Epithelial cell of esophagus (primary cell): ENCODE measurements around the gene MICAL3.
"Not testable (repeated sequence)": the region's sequence is repeated elsewhere in the genome, so short reads cannot be mapped to it uniquely, and the experiment has no call there.

Source experiments
- DNase-seq: peaks from one replicate; pipeline ENCODE4 v3.0.0; 2010; ENCODE audit warnings: low read depth
- H3K4me3 ChIP-seq: 2 replicates; pipeline ENCODE4 v1.5.1; 2011; ENCODE audit warnings: mild to moderate bottlenecking, low read length, control low read depth
- TF ChIP-seq, protein P1 (sequence below): IDR thresholded peaks from 2 replicates; pipeline ENCODE4 v1.5.1; 2011; ENCODE audit warnings: low read depth, mild to moderate bottlenecking, low read length, control low read depth, inconsistent platforms; ENCODE audit not compliant: insufficient read depth; ENCODE audit errors: missing control alignments

Gene MICAL3

DNA sequence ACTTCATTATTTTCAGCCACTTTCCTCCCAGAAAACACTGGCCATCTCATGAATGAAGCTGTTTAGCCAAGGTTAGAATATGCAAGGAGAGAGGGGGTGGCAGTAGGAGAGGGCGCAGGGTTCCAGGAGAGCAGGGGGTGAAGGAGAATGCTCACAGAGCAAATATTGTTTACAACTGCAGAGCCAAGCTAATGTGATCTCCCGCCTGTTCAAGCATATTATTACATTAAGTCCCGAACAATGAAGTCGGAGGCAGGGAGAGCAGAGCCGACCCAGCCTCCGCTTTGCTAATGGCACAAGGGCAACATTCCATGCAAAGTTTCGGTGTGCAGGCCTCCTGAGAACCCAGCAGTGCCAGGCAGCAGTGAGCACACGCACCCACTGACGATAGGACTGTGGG is 80.1 kb downstream of the MICAL3 start:
- H3K4me3 ChIP-seq: no peak overlapping the region
- DNase-seq: no peak
- TF ChIP-seq, protein P1, sequence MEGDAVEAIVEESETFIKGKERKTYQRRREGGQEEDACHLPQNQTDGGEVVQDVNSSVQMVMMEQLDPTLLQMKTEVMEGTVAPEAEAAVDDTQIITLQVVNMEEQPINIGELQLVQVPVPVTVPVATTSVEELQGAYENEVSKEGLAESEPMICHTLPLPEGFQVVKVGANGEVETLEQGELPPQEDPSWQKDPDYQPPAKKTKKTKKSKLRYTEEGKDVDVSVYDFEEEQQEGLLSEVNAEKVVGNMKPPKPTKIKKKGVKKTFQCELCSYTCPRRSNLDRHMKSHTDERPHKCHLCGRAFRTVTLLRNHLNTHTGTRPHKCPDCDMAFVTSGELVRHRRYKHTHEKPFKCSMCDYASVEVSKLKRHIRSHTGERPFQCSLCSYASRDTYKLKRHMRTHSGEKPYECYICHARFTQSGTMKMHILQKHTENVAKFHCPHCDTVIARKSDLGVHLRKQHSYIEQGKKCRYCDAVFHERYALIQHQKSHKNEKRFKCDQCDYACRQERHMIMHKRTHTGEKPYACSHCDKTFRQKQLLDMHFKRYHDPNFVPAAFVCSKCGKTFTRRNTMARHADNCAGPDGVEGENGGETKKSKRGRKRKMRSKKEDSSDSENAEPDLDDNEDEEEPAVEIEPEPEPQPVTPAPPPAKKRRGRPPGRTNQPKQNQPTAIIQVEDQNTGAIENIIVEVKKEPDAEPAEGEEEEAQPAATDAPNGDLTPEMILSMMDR: no peak

DNA sequence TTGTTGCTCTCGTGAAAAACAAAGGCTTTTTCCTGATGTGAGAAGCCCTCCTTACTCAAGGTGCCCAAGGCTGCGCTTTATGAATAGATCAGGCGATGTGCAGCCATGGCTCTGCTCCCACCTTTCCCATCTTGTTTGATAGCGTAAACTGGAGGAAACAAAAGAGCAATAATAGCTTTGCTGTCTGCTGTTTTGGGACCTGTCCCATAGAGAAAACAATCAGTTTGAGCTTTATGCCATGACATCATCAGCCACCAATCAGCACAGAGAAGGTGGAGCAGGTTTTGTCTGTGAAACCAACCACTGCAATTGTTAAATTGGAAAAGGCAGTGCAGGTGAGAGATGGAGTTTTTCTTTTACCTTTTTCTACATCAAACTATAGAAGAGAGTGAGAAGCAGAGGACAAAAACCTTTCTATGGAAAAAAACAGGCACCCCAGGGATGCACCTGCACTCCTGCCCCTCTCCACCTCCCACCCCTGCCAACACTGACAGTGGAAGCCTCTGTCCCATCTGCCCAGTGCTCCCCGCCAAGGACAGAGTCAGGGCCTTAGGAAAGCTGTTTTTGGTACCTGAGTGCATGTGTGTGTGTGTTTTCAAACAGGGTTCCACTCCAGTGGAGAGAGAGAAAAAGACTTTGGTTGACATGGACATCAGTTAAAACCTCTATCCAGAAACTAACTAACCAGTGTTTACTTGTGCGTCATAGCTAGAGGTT is 80.7 kb downstream of the MICAL3 start:
- TF ChIP-seq, protein P1: no peak
- DNase-seq: no peak
- H3K4me3 ChIP-seq: no peak overlapping the region

DNA sequence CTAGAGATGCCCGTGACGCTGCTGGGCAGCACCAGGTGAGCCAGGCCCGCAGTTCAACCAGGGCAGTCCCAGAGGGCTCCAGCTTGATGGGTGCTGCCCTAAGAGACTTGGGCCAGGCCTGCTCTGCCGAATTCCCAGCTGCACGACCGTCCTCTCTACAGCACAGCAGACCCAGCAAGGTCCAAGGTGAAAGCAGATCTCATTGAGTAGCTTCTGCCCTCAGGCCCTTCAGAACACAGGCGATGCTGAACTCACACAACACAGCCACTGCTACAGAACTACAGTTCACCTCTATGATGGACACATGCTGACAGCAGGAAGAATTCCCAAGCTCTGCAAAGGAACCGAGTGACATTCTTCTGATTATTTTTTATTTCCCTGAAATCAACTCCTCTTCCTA is 81.6 kb downstream of the MICAL3 start:
- TF ChIP-seq, protein P1: no peak
- H3K4me3 ChIP-seq: no peak overlapping the region
- DNase-seq: no peak

DNA sequence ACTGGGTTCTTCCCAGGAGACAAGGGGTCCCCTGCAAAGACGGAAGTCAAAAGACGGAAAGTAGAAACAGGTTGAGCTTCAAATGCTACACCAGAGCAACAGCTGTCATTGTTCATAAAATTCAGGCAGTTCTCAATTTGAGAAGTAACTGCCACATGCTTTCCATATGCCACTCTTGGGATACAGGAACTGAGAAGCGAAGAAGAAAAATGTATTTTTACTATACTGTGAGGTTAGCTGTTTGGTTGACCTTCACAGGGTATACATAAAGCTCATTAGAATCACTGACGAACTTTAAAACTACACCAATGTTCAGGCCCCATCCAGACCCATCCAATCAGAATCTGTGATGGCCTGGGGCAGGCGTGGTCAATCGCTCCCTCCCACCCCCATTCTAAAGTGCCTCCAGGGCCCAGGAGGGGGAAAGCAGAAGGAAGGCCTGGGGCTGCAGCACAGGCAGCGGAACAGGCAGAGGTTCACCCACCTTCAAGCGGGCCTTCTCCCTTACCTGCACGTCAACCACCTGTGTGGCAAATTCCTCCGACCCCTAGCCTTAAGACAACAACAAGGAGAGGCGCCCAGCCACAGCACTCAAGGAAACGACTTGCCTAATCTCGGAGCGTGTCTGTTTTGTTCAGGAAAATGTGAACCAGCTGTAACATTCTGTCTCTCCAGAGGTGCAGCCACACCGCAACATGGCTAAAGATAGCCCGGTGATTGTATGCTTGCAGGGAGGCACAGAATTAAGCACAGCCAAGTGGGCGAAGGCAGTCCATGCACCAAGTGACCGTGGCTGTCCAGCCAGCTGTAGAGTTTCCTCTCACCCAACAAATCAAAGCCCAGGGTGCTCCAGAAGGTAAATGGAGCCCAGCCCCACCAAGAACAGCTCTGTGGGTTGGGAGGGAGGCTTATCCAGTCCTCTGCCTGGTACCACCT is 82.6 kb downstream of the MICAL3 start:
- H3K4me3 ChIP-seq: no peak overlapping the region
- DNase-seq: no peak
- TF ChIP-seq, protein P1: no peak

DNA sequence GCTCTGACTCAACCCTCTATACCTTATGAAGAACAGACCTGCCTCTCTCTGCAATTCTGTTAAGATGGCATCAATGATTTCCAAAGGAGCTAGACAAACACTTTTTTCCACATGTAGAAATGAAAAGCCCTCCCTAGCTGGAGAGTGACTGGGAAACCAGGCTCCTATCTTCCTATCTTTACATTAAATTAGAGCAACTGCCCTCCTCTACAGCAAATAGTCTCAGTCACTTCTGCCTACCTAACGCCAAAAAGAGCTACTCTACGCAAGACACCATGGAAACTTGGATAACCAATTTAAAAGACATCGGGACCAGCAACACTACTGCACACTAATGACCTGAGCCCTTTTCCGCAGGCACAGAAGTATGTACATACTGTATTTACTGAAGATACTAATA is 84.8 kb downstream of the MICAL3 start:
- H3K4me3 ChIP-seq: no peak overlapping the region
- TF ChIP-seq, protein P1: no peak
- DNase-seq: no peak

DNA sequence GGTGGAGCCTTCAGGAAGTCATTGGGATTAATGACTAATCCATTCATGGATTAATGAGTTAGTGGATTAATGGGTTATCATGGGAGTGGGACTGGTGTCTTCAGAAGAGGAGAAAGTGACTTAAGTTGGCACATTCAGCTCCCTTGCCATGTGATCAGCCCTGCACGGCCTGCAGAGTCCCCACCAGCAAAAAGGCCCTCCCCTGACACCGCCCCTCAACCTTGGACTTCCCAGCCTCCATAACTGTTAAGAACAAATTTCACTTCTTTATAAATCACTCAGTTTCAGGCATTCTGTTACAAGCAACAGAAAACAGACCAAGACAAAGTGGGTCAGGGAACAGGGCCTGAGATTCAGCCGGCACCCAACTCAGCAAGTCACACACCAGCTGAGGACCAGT is 85.3 kb downstream of the MICAL3 start:
- no peak for DNase-seq
- H3K4me3 ChIP-seq: no peak overlapping the region
- TF ChIP-seq, protein P1: no peak

DNA sequence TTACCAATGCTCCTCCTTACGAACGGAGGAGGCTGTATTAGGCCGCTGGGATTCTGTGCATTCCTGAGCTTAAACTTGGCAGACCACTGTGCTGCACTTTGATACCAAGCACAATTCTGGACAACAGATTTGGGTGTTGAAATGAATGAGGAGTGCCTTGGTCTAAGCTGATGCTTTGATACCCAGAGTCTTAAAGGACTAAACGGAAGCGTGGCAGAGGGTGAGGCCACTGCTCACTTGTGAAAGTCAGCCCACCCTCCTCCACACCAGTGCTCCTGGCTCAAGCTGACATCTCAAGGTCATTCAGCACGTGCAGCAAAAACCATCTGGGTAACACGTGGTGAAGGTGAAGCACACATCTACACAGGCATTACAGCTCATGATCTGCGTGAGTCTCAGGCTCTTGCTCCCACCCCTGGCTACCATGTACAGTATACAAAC is 85.9 kb downstream of the MICAL3 start:
- TF ChIP-seq, protein P1: no peak
- no peak overlapping the region for H3K4me3 ChIP-seq
- no peak for DNase-seq

DNA sequence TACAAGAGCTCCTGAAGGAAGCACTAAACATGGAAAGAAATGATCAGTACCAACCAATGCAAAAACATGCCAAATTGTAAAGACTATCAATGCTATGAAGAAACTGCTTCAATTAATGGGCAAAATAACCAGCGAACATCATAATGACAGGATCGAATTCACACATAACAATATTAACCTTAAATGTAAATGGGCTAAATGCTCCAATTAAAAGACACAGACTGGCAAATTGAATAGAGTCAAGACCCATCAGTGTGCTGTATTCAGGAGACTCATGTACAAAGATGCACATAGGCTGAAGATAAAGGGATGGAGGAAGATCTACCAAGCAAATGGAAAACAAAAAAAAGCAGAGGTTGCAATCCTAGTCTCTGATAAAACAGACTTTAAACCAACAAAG is 91.9 kb downstream of the MICAL3 start:
- not testable (repeated sequence) for H3K4me3 ChIP-seq, DNase-seq
